Ishikawa (cell line): ENCODE results near the gene KLHL14.

Experiments used
- CEBPB ChIP-seq: IDR thresholded peaks from 2 replicates; pipeline ENCODE4 v1.6.1; 2012
- CREB1 ChIP-seq: IDR thresholded peaks from 2 replicates; pipeline ENCODE4 v1.6.1; 2012; ENCODE audit warnings: low read depth
- EP300 ChIP-seq: IDR thresholded peaks from 2 replicates; pipeline ENCODE4 v1.6.1; 2012; ENCODE audit warnings: borderline replicate concordance
- FOXM1 ChIP-seq: IDR thresholded peaks from 2 replicates; pipeline ENCODE4 v1.6.1; 2012; ENCODE audit warnings: low read depth, borderline replicate concordance
- NFIC ChIP-seq: IDR thresholded peaks from 2 replicates; pipeline ENCODE4 v1.6.1; 2012
- RAD21 ChIP-seq: IDR thresholded peaks from 2 replicates; pipeline ENCODE4 v1.6.1; 2012; ENCODE audit warnings: low read depth
- TAF1 ChIP-seq: IDR thresholded peaks from 2 replicates; pipeline ENCODE4 v1.6.1; 2012; ENCODE audit warnings: low read depth, mild to moderate bottlenecking
- TCF12 ChIP-seq: IDR thresholded peaks from 2 replicates; pipeline ENCODE4 v1.6.1; 2012; ENCODE audit warnings: low read depth
- YY1 ChIP-seq: IDR thresholded peaks from 2 replicates; pipeline ENCODE4 v1.6.1; 2012; ENCODE audit warnings: low read depth
- ZBTB7A ChIP-seq: IDR thresholded peaks from 2 replicates; pipeline ENCODE4 v1.6.1; 2012; ENCODE audit warnings: low read depth
- TF ChIP-seq, protein P1 (sequence below): IDR thresholded peaks from 2 replicates; pipeline ENCODE4 v1.6.1; 2012

DNA sequence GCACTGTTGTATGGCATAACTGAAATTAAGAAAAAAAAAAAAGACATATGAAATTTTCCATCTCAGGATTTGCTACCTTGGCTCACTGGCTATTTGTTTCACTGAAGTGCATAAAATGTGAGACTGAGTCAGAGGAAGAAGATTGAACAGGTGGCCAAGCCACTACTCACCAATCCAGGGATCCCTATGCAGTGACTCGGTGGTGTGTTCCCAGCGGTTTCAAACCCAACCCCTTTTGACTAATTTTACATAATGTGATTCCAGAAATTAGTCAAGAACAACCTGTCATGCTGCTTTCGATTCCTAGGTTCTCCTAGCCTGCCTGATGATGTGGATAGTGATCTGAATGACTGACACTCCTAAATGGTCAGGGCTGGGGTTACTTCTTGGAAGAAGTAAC, 77.3 kb downstream of the KLHL14 start:
- no peak for TF ChIP-seq NFIC
- TF ChIP-seq TAF1 = no peak
- no peak for TF ChIP-seq CREB1
- TF ChIP-seq, protein P1, sequence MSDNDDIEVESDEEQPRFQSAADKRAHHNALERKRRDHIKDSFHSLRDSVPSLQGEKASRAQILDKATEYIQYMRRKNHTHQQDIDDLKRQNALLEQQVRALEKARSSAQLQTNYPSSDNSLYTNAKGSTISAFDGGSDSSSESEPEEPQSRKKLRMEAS = no peak
- no peak for TF ChIP-seq RAD21
- TF ChIP-seq TCF12 = no peak
- no peak for TF ChIP-seq YY1
- TF ChIP-seq EP300 = no peak
- TF ChIP-seq FOXM1 = no peak
- TF ChIP-seq CEBPB = no peak
- no peak for TF ChIP-seq ZBTB7A
